KMS-11 (cell line): ENCODE data around the gene LRRC7.

ENCODE experiments used
- H2AFZ ChIP-seq: fragments of 200-600 bp; sonication (generic); 2 replicates; pipeline ENCODE4 v1.6.1; 2016; ENCODE audit warnings: antibody characterized with exemption, mixed run types, low read depth
- H3K27ac ChIP-seq: fragments of 200-600 bp; sonication (generic); 2 replicates; pipeline ENCODE4 v1.6.1; 2016; ENCODE audit warnings: mild to moderate bottlenecking, mixed run types
- H3K27me3 ChIP-seq: fragments of 200-600 bp; sonication (generic); 2 replicates; pipeline ENCODE4 v1.6.1; 2017; ENCODE audit warnings: mild to moderate bottlenecking, low read depth, mixed run types, moderate library complexity; ENCODE audit not compliant: insufficient read depth
- H3K36me3 ChIP-seq: fragments of 200-600 bp; sonication (generic); 2 replicates; pipeline ENCODE4 v1.6.1; 2017; ENCODE audit warnings: mild to moderate bottlenecking, mixed run types; ENCODE audit not compliant: insufficient read depth
- H3K4me1 ChIP-seq: fragments of 200-600 bp; sonication (generic); 2 replicates; pipeline ENCODE4 v1.6.1; 2016; ENCODE audit warnings: mild to moderate bottlenecking, low read depth, mixed run types; ENCODE audit not compliant: poor library complexity, severe bottlenecking
- H3K4me2 ChIP-seq: fragments of 200-600 bp; sonication (generic); 2 replicates; pipeline ENCODE4 v1.7.0; 2016; ENCODE audit warnings: mild to moderate bottlenecking, mixed run types
- H3K4me3 ChIP-seq: fragments of 200-600 bp; sonication (generic); IDR thresholded peaks from 2 replicates; pipeline ENCODE4 v1.6.1; 2017; ENCODE audit warnings: low read depth, low read length, mixed read lengths; ENCODE audit not compliant: insufficient read depth
- H3K79me2 ChIP-seq: fragments of 200-600 bp; sonication (generic); 2 replicates; pipeline ENCODE4 v1.6.1; 2016; ENCODE audit warnings: low read depth, mixed run types; ENCODE audit not compliant: insufficient read depth
- H3K9ac ChIP-seq: fragments of 200-600 bp; sonication (generic); 2 replicates; pipeline ENCODE4 v1.6.1; 2016; ENCODE audit warnings: mild to moderate bottlenecking, mixed run types
- H4K20me1 ChIP-seq: fragments of 200-600 bp; sonication (generic); 2 replicates; pipeline ENCODE4 v1.6.1; 2016; ENCODE audit warnings: mild to moderate bottlenecking, mixed run types; ENCODE audit not compliant: insufficient read depth
- CTCF ChIP-seq: fragments of 200-600 bp; sonication (generic); conservative IDR thresholded peaks from 2 replicates; pipeline ENCODE4 v1.6.1; 2017; ENCODE audit warnings: low read depth, mild to moderate bottlenecking, antibody characterized with exemption, low read length, moderate library complexity, mixed read lengths

The LRRC7 gene

GRCh38 chr1:70048336-70049094 is 480.8 kb downstream of the LRRC7 start:
- Histone ChIP-seq H3K79me2 (no peaks in the 10 kb centered on the region), H3K4me1 (no peaks in the 10 kb centered on the region), H3K36me3 (no peaks in the 10 kb centered on the region), H3K4me3 (no peak overlapping the region), H4K20me1 (no peaks in the 10 kb centered on the region), H3K27ac (no peak overlapping the region), H2AFZ (no peak overlapping the region), H3K4me2 (no peak overlapping the region), H3K27me3 (no peaks in the 10 kb centered on the region), H3K9ac (no peak overlapping the region)
- TF ChIP-seq CTCF, result no peak

- no peak overlapping the region for H2AFZ ChIP-seq
- H3K4me2 ChIP-seq, result no peak overlapping the region
- no peak overlapping the region for H3K4me3 ChIP-seq
- H3K27me3 ChIP-seq, result no peaks in the 10 kb centered on the region
- no peaks in the 10 kb centered on the region for H3K4me1 ChIP-seq
- no peaks in the 10 kb centered on the region for H3K79me2 ChIP-seq
- no peak for TF ChIP-seq CTCF
- no peaks in the 10 kb centered on the region for H4K20me1 ChIP-seq
- no peak overlapping the region for H3K27ac ChIP-seq
- H3K9ac ChIP-seq, result no peak overlapping the region
- no peaks in the 10 kb centered on the region for H3K36me3 ChIP-seq
Observed at GRCh38 chr1:70051926-70052325, 484.2 kb downstream of the LRRC7 start.

GRCh38 chr1:70057500-70057899 is 489.8 kb downstream of the LRRC7 start:
- H2AFZ ChIP-seq, result no peak overlapping the region
- no peak overlapping the region for H3K4me3 ChIP-seq
- no peaks in the 10 kb centered on the region for H3K4me1 ChIP-seq

GRCh38 chr1:70061231-70061630 is 493.5 kb downstream of the LRRC7 start:
- no peaks in the 10 kb centered on the region for H3K79me2 ChIP-seq
- H3K4me3 ChIP-seq, result no peak overlapping the region
- H2AFZ ChIP-seq, result no peak overlapping the region
- H3K4me1 ChIP-seq, result no peaks in the 10 kb centered on the region
- TF ChIP-seq CTCF, result no peak
- no peak overlapping the region for H3K9ac ChIP-seq
- H3K36me3 ChIP-seq, result no peaks in the 10 kb centered on the region
- H3K27me3 ChIP-seq, result no peaks in the 10 kb centered on the region
- no peak overlapping the region for H3K27ac ChIP-seq
- no peaks in the 10 kb centered on the region for H4K20me1 ChIP-seq
- no peak overlapping the region for H3K4me2 ChIP-seq

More at GRCh38 chr1:70057500-70057899, 489.8 kb downstream of the LRRC7 start:
- Histone ChIP-seq H3K79me2 (no peaks in the 10 kb centered on the region), H3K4me2 (no peak overlapping the region), H3K27me3 (no peaks in the 10 kb centered on the region), H3K9ac (no peak overlapping the region), H4K20me1 (no peaks in the 10 kb centered on the region), H3K36me3 (no peaks in the 10 kb centered on the region), H3K27ac (no peak overlapping the region)
- TF ChIP-seq CTCF, result no peak
